ENCODE data around the gene RALB. TPM values are rescaled to one million over a fixed set of nuclear protein-coding genes. Genes with fewer than 3 reads are reported as not detected.

Gene RALB
- total and polyA plus RNA-seq, 2 experiments from 2014 or later, result 15.2 to 17.4 TPM

- Histone ChIP-seq H3K27ac (ENCODE audit: low read depth) (no peak overlapping the region), H3K4me2 (no peak overlapping the region), H3K4me3 (no peak overlapping the region), H3K9me2 (ENCODE audit: insufficient read depth) (no peaks in the 10 kb centered on the region), H4K20me1 (replicated peaks; ENCODE audit: insufficient read depth) (no peaks in the 10 kb centered on the region; the same call in 1 of the 2 replicates), H2AFZ (no peak overlapping the region), H3K27me3 (ENCODE audit: insufficient read depth) (no peaks in the 10 kb centered on the region), H3K4me1 (ENCODE audit: insufficient read depth) (no peaks in the 10 kb centered on the region), H3K36me3 (ENCODE audit: insufficient read depth) (no peaks in the 10 kb centered on the region), H3K79me2 (replicated peaks; ENCODE audit: insufficient read depth) (no peaks in the 10 kb centered on the region), H3F3A (replicated peaks; ENCODE audit: low read depth) (no peaks in the 10 kb centered on the region)
- H3K4me1 Mint-ChIP-seq, result peaks cover 5% of the 10 kb centered on the region
- DNase-seq (ENCODE audit: low spot score) (no peak), ATAC-seq (no peak)
- no peak overlapping the region for H3K4me3 Mint-ChIP-seq
- H3K9me3 Mint-ChIP-seq, result no peaks in the 10 kb centered on the region
- no peak overlapping the region for H3K27ac Mint-ChIP-seq
- no peaks in the 10 kb centered on the region for H3K36me3 Mint-ChIP-seq (ENCODE audit: low read depth)
- TF ChIP-seq NANOG (IDR thresholded peaks at IDR 0.05; ENCODE audit: borderline replicate concordance) (no peak), CREB1 (CRISPR knock-in tag; IDR thresholded peaks at IDR 0.05; ENCODE audit: low read depth) (no peak), JUNB (IDR thresholded peaks at IDR 0.05; ENCODE audit: unreplicated experiment) (no peak), EZH2 (IDR thresholded peaks at IDR 0.05; ENCODE audit: low read depth, unreplicated experiment) (no peak), EZH2phosphoT487 (IDR thresholded peaks at IDR 0.05; ENCODE audit: unreplicated experiment) (no peak), ZNF462 (CRISPR knock-in tag; IDR thresholded peaks at IDR 0.05) (no peak), POLR2AphosphoS5 (IDR thresholded peaks at IDR 0.05; ENCODE audit: low read depth) (no peak), ZNF114 (CRISPR knock-in tag; IDR thresholded peaks at IDR 0.05) (no peak), STAT1 (IDR thresholded peaks at IDR 0.05; ENCODE audit: unreplicated experiment) (no peak), ZNF331 (CRISPR knock-in tag; IDR thresholded peaks at IDR 0.05; ENCODE audit: low read depth) (no peak)
- TF ChIP-seq, protein P1, sequence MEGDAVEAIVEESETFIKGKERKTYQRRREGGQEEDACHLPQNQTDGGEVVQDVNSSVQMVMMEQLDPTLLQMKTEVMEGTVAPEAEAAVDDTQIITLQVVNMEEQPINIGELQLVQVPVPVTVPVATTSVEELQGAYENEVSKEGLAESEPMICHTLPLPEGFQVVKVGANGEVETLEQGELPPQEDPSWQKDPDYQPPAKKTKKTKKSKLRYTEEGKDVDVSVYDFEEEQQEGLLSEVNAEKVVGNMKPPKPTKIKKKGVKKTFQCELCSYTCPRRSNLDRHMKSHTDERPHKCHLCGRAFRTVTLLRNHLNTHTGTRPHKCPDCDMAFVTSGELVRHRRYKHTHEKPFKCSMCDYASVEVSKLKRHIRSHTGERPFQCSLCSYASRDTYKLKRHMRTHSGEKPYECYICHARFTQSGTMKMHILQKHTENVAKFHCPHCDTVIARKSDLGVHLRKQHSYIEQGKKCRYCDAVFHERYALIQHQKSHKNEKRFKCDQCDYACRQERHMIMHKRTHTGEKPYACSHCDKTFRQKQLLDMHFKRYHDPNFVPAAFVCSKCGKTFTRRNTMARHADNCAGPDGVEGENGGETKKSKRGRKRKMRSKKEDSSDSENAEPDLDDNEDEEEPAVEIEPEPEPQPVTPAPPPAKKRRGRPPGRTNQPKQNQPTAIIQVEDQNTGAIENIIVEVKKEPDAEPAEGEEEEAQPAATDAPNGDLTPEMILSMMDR (conservative IDR thresholded peaks at IDR 0.05; ENCODE audit: low read depth in 2 of 2), result no peak
- TF ChIP-seq, protein P2, sequence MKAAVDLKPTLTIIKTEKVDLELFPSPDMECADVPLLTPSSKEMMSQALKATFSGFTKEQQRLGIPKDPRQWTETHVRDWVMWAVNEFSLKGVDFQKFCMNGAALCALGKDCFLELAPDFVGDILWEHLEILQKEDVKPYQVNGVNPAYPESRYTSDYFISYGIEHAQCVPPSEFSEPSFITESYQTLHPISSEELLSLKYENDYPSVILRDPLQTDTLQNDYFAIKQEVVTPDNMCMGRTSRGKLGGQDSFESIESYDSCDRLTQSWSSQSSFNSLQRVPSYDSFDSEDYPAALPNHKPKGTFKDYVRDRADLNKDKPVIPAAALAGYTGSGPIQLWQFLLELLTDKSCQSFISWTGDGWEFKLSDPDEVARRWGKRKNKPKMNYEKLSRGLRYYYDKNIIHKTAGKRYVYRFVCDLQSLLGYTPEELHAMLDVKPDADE (IDR thresholded peaks at IDR 0.05), result no peak
- TF ChIP-seq, protein P3, sequence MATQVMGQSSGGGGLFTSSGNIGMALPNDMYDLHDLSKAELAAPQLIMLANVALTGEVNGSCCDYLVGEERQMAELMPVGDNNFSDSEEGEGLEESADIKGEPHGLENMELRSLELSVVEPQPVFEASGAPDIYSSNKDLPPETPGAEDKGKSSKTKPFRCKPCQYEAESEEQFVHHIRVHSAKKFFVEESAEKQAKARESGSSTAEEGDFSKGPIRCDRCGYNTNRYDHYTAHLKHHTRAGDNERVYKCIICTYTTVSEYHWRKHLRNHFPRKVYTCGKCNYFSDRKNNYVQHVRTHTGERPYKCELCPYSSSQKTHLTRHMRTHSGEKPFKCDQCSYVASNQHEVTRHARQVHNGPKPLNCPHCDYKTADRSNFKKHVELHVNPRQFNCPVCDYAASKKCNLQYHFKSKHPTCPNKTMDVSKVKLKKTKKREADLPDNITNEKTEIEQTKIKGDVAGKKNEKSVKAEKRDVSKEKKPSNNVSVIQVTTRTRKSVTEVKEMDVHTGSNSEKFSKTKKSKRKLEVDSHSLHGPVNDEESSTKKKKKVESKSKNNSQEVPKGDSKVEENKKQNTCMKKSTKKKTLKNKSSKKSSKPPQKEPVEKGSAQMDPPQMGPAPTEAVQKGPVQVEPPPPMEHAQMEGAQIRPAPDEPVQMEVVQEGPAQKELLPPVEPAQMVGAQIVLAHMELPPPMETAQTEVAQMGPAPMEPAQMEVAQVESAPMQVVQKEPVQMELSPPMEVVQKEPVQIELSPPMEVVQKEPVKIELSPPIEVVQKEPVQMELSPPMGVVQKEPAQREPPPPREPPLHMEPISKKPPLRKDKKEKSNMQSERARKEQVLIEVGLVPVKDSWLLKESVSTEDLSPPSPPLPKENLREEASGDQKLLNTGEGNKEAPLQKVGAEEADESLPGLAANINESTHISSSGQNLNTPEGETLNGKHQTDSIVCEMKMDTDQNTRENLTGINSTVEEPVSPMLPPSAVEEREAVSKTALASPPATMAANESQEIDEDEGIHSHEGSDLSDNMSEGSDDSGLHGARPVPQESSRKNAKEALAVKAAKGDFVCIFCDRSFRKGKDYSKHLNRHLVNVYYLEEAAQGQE (IDR thresholded peaks at IDR 0.05; ENCODE audit: unreplicated experiment), result no peak
- peaks cover 10% of the 10 kb centered on the region for H3K27me3 Mint-ChIP-seq (ENCODE audit: insufficient read depth, low read depth, poor library complexity)
Observed at GRCh38 chr2:120204417-120204816, 48.2 kb upstream of the RALB start.

Measured in GM23338 (cell line).